HL-60 (cell line): Measurements from ENCODE around the gene SH3PXD2A.

ENCODE experiments used
- GABPA ChIP-seq: IDR thresholded peaks from 2 replicates; pipeline ENCODE4 v1.6.1; 2012; ENCODE audit warnings: low read depth
- POLR2AphosphoS5 ChIP-seq: IDR thresholded peaks from 2 replicates; pipeline ENCODE4 v1.6.1; 2012; ENCODE audit warnings: low read depth
- TF ChIP-seq, protein P1 (sequence below): IDR thresholded peaks from one replicate; pipeline ENCODE4 v1.5.1; 2011; ENCODE audit warnings: low read length, control low read depth, inconsistent platforms; ENCODE audit not compliant: insufficient read depth

DNA sequence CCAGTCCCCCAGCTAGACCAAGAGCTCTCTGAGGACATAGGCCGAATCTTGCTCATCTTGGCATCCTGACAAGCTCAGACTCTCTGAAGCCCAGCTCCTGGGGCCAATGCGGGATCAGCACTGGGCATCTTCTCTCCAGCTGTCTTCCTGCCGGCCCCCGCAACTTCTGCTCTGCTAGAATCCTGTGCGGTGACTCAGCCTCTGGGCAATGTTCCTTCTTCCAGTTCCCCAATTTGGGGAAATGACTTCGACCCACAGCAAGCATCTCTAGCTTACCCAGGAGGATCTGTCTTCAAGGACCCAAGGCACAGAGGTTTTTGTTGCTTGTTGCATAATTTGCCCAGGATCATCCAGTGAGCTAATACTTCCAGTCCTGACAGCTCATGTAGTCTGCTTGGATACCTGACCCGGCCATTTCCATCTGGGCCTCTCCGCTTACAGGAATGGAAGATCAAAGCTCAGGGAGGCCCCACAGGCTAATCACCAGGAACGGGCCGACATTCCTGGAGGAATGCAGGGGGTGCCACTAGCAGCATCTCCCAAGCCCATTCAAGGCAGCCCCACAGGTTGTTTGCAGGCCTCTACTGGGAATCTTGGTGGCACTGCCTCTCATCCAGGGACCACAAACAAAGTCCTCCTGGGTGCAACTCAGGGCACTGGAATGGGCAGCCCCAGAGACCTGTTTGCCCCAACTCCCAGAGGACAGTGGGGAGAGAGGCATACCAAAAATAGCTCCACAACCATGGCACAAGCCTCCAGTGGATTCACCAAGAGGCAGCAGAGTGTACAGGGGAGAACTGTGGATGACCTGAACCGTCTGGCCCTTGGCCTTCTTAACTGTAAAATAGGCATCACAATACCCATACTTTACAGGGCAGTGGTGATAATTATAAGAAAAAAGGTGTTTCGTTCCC is 210.0 kb downstream of the SH3PXD2A start:
- TF ChIP-seq, protein P1, sequence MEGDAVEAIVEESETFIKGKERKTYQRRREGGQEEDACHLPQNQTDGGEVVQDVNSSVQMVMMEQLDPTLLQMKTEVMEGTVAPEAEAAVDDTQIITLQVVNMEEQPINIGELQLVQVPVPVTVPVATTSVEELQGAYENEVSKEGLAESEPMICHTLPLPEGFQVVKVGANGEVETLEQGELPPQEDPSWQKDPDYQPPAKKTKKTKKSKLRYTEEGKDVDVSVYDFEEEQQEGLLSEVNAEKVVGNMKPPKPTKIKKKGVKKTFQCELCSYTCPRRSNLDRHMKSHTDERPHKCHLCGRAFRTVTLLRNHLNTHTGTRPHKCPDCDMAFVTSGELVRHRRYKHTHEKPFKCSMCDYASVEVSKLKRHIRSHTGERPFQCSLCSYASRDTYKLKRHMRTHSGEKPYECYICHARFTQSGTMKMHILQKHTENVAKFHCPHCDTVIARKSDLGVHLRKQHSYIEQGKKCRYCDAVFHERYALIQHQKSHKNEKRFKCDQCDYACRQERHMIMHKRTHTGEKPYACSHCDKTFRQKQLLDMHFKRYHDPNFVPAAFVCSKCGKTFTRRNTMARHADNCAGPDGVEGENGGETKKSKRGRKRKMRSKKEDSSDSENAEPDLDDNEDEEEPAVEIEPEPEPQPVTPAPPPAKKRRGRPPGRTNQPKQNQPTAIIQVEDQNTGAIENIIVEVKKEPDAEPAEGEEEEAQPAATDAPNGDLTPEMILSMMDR = no peak
- TF ChIP-seq POLR2AphosphoS5 (peak; percentile 68), GABPA (no peak)
